ENCODE measurements around the gene SPATA3. TPM values are rescaled to one million over a fixed set of nuclear protein-coding genes. Genes with fewer than 3 reads are reported as not detected.

Gene SPATA3
- polyA plus RNA-seq, 1 donor (not counting 4 experiments of a cell fraction or from before 2014, with no cell fraction given): not detected

GRCh38 chr2:231047274-231047922 lies 51.5 kb downstream of the SPATA3 start:
- Histone ChIP-seq H3K79me2 (ENCODE audit: control insufficient read depth, insufficient read depth, low read length) (no peaks in the 10 kb centered on the region), H3K27ac (ENCODE audit: control insufficient read depth, insufficient read depth, low read length) (no peak overlapping the region), H2AFZ (ENCODE audit: control insufficient read depth, low read length) (no peak overlapping the region), H3K27me3 (ENCODE audit: control insufficient read depth, extremely low read depth, insufficient read depth, low read length) (peaks cover 17% of the 10 kb centered on the region), H3K4me3 (ENCODE audit: control insufficient read depth in 2 of 3, extremely low read depth in 1 of 3, insufficient read depth in 2 of 3, low read depth in 1 of 3, low read length in 3 of 3) (no peak overlapping the region), H3K4me2 (ENCODE audit: control insufficient read depth, extremely low read depth, insufficient read depth, low read depth, low read length) (no peak overlapping the region), H4K20me1 (ENCODE audit: control insufficient read depth, extremely low read depth, insufficient read depth, low read length) (no peaks in the 10 kb centered on the region), H3K9me3 (ENCODE audit: control insufficient read depth, low read depth, low read length) (no peaks in the 10 kb centered on the region), H3K9me1 (ENCODE audit: control insufficient read depth, extremely low read depth, insufficient read depth, low read length) (no peaks in the 10 kb centered on the region), H3K36me3 (ENCODE audit: control insufficient read depth in 2 of 2, extremely low read depth in 1 of 2, insufficient read depth in 2 of 2, low read length in 2 of 2) (no peaks in the 10 kb centered on the region), H3K4me1 (ENCODE audit: control insufficient read depth, extremely low read depth, insufficient read depth, low read length) (peaks cover 2% of the 10 kb centered on the region), H3K9ac (ENCODE audit: control insufficient read depth, extremely low read depth, insufficient read depth, low read length) (no peak overlapping the region)
- no peak for DNase-seq (ENCODE audit: low read depth, low spot score)
- FAIRE-seq: no peak
- TF ChIP-seq EZH2 (IDR thresholded peaks at IDR 0.05; ENCODE audit: low read length) (no peak), CTCF (optimal IDR thresholded peaks at IDR 0.05 in 1 of 3, IDR thresholded peaks at IDR 0.05 in 1 of 3, conservative IDR thresholded peaks at IDR 0.05 in 1 of 3; ENCODE audit: extremely low read depth in 1 of 3, insufficient read depth in 2 of 3, low read length in 3 of 3) (no peak)
- dilution Hi-C loops (cut with MboI; ENCODE audit: extremely low pct_ligation_motif_present, low sequenced_read_pairs): no loop called here

DNA sequence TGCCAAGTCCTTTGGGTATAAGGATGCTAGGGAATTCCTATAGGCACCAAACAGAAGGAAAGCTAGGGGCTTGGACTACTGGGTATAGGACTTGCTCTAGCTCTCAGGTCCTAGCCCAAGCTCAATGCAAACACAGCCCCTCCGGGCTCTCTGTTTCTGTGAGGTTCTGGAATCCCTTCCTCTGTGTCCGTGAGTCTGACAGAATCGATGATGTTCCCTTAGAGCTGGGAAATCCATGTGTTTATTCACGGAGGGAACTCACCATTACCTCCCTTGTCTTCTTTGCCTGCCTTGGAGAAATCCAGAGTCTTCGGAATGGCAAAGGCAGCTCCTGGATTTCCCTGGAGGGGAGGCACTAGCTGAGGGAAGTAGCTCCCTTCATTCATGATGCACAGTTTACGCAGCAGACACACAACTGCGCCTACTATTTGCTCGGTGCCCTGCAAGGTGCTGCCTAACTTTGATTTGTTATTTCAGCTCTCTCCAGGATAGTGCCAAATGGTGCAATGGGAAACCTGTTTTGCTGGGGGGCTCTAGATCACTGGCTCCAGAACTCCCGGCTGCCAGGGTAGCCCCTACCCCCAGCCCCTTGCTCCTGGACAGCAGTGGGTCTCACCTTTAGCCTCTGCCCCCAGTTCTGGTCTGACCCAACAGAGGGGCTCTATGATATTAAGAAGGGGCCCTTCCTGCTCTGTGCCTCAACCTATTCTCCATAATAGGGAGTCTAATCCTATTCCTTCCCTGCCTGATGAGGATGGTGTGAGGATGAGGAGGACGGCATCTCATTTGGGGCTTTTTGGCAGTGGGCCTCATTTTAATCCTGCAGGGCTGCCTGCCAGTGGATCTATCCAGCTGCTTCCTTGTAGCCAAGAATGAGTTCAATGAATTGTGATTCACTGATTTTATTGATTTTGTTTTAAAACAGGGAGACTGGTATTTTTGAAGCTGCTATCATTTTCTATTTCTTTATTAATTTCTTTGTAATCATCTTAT lies 52.3 kb downstream of the SPATA3 start:
- H3K4me3 ChIP-seq (ENCODE audit: control insufficient read depth in 2 of 3, extremely low read depth in 1 of 3, insufficient read depth in 2 of 3, low read depth in 1 of 3, low read length in 3 of 3): no peak overlapping the region
- dilution Hi-C loops (cut with MboI; ENCODE audit: extremely low pct_ligation_motif_present, low sequenced_read_pairs): no loop called here

More for the DNA sequence above, 52.3 kb downstream of the SPATA3 start:
- H3K9me3 ChIP-seq (ENCODE audit: control insufficient read depth, low read depth, low read length): no peaks in the 10 kb centered on the region
- no peak overlapping the region for H3K9ac ChIP-seq (ENCODE audit: control insufficient read depth, extremely low read depth, insufficient read depth, low read length)
- no peaks in the 10 kb centered on the region for H3K79me2 ChIP-seq (ENCODE audit: control insufficient read depth, insufficient read depth, low read length)
- H3K27me3 ChIP-seq (ENCODE audit: control insufficient read depth, extremely low read depth, insufficient read depth, low read length): peaks cover 17% of the 10 kb centered on the region
- TF ChIP-seq CTCF (optimal IDR thresholded peaks at IDR 0.05 in 1 of 3, IDR thresholded peaks at IDR 0.05 in 1 of 3, conservative IDR thresholded peaks at IDR 0.05 in 1 of 3; ENCODE audit: extremely low read depth in 1 of 3, insufficient read depth in 2 of 3, low read length in 3 of 3) (no peak), EZH2 (IDR thresholded peaks at IDR 0.05; ENCODE audit: low read length) (no peak)
- H3K4me1 ChIP-seq (ENCODE audit: control insufficient read depth, extremely low read depth, insufficient read depth, low read length): peaks cover 4% of the 10 kb centered on the region
- H3K4me2 ChIP-seq (ENCODE audit: control insufficient read depth, extremely low read depth, insufficient read depth, low read depth, low read length): no peak overlapping the region
- H3K9me1 ChIP-seq (ENCODE audit: control insufficient read depth, extremely low read depth, insufficient read depth, low read length): no peaks in the 10 kb centered on the region
- no peak for FAIRE-seq
- H2AFZ ChIP-seq (ENCODE audit: control insufficient read depth, low read length): no peak overlapping the region
- H3K36me3 ChIP-seq (ENCODE audit: control insufficient read depth in 2 of 2, extremely low read depth in 1 of 2, insufficient read depth in 2 of 2, low read length in 2 of 2): no peaks in the 10 kb centered on the region
- DNase-seq (ENCODE audit: low read depth, low spot score): no peak
- no peak overlapping the region for H3K27ac ChIP-seq (ENCODE audit: control insufficient read depth, insufficient read depth, low read length)
- H4K20me1 ChIP-seq (ENCODE audit: control insufficient read depth, extremely low read depth, insufficient read depth, low read length): no peaks in the 10 kb centered on the region

All from keratinocyte (primary cell).